ENCODE measurements around the gene GDPD5.

GRCh38 chr11:75476739-75477613 lies 48.8 kb downstream of the GDPD5 start:
- no peak for TF ChIP-seq CTCF (IDR thresholded peaks at IDR 0.05; ENCODE audit: borderline replicate concordance, extremely low read depth, low read length, poor library complexity, severe bottlenecking)
- TF ChIP-seq EZH2 (IDR thresholded peaks at IDR 0.05; ENCODE audit: borderline replicate concordance, low read depth, low read length, severe bottlenecking), result no peak
